Activated CD4-positive, alpha-beta T cell treated with anti-CD3 and anti-CD28 coated beads for 1 hour (primary cell): Measurements from ENCODE around the gene BCL2L14.
A peak's percentile ranks its signal among the peaks of the same experiment; 100 is the strongest.

Experiments used
- DNase-seq: peaks from one replicate; pipeline ENCODE4 v3.0.0-alpha.2; 2020

Gene BCL2L14

DNA sequence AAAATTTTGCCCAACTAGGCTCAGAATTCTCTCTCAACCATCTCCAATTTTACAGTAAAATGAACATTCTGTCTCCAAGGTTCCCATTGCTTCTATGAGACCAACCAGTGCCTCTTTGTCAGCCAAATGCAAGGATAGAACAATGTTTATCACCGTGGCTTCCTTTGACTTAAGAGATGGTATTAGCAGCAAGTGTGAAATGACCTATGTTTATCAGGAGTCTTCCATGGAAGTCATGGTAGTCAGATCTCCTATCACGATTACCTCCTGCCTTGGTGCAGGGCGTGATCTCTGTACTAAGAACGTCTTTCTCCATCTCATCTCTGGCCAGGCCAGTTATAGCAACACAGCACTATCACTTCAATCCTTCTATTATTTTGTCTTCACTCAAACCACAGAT, 6.1 kb upstream of the BCL2L14 start:
- DNase-seq = no peak

DNA sequence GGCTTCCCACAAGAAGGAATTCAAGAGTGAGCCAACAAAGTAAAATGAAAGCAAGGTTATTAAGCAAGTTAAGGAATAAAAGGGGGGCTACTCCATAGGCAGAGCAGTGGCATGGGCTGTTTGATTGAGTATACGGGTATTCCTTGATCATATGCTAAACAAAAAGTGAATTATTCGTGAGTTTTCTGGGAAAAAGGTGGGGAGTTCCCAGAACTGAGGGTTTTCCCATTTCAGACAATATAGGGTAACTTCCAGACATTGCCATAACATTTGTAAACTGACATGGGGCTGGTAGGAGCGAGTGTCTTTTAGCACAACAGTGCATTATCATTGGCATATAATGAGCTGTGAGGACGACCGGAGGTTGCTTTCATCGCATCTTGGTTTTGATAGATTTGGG, 2.0 kb upstream of the BCL2L14 start:
- DNase-seq = no peak

DNA sequence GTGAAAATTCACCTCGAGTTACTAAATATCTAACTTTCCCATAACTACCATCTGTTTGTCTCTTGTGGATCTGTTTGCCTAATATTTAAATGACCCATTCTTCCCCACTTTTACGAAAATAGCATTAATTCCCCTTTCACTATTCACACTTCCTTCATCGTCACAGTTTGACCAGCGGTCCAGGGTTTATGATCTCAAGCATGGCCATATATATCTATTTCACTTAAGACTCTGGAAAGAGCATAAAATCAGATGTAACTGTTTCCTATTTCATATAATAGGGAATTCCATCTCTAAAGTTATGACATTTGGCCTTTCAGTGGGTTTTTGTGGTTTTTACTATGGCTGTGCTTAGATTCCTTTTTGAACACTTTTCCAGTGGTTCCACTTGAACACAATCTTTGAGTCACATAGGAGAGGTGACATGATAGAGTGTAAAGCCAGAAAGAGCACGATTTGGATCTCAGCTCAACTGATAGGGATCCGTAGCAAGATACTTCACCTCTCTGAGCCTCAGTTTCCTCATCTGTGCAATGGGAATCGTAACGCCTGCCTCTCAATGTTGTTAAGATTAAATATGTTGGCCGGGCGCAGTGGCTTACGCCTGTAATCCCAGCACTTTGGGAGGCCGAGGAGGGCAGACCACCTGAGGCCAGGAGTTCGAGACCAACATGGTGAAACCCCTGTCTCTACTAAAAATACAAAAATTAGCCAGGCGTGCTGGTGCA, 754 bp upstream of the BCL2L14 start:
- DNase-seq = no peak

DNA sequence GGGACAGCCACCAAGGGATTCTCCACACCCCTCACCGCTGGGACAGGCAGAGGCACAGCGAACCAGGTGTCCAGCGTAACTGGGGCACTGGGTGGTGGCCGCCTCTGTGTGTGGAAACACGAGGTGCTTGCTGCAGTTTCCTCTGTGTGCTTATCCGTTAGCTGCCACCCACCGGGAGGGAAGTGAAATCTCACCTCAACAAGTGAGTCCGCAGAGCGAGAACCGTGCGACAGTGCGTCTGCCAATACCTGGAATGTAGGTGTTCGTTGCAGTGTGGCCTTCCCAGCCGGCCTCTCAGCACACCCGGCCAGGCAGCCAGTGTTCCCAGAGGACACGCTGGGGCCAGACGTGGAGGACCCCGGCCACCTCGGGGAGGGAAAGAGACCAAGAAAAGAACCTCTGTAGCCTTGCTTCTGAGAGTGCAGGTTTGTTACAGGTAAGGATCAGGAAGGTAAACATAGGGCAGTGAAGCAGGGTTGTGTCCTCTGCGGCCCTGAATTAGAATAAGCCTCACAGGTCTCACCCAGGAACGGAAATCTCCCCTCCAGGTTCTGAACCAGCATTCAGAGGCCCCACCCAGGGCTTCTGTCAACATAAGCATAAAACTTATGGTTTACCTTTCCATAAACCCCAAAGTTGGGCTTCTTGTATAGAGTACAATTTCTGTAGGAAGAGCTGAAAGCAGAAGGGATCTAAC, 1.5 kb downstream of the BCL2L14 start:
- peak; percentile 30 for DNase-seq

DNA sequence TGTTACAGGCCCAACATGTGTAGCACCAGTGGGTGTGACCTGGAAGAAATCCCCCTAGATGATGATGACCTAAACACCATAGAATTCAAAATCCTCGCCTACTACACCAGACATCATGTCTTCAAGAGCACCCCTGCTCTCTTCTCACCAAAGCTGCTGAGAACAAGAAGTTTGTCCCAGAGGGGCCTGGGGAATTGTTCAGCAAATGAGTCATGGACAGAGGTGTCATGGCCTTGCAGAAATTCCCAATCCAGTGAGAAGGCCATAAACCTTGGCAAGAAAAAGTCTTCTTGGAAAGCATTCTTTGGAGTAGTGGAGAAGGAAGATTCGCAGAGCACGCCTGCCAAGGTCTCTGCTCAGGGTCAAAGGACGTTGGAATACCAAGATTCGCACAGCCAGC, 8.6 kb downstream of the BCL2L14 start:
- no peak for DNase-seq

DNA sequence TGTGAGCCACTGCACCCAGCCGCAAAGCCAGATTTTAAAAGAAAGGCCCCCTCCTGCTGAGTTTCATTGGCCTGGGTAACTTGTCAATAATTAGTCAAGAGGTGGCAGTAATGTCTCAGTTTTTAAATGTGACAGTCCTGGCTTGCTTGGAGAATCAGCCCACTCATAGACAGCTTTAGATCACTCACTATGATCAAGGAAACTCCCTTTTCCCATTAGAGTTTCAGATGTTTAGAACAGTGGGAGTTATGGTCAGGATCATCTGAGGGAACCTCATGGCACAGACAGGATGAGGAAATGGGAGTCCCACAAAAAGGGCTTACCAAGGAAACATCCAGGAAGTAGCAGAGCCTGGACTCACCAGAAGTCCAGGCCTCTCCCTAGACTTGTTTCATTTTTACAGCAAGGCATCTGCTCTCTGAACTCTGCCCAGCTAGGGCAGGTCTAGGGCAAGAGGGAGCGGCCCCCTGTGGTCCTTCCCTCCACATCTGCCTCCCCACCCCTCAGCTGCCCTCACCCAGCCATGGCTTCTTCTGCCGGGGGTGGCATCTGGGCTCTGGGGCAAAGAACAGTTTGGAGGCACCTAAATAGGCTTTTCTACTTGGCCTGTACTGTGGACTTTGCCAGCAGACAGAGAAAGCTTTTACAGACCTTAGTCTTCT, 11.2 kb downstream of the BCL2L14 start:
- no peak for DNase-seq

DNA sequence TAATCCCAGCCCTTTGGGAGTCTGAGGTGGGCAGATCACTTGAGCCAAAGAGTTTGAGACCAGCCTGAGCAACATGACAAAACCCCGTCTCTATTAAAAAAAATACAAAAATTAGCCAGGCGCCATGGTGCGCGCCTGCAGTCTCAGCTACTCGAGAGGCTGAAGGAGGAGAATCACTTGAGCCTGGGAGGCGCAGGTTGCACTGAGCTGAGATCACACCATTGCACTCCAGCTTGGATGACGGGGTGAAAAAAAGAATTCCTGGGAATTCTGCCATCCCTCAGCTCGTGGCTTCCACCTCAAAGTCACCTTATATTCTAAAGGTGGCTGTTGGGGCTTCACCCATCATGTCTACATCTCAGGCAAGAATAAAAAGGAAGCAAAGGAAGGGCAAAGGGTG, 12.9 kb downstream of the BCL2L14 start:
- DNase-seq = no peak

DNA sequence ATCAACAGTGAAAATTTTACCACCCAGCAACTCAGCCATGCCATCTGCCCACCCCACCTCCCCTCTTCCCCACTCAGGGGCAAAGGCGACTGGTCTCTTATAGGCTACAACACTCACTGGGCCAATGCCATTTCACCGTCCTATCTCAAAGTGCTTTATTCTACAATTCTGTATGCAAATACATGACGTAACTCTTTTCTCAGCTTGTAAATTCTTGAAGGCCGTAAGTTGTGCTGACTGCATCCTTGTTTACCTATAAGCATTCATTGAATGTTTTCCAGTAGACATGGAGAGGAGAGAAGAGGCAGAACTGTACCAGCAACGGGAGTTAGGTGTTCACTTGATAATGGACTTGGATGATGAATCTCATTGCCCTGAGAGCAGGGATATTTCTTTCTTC, 15.6 kb downstream of the BCL2L14 start:
- no peak for DNase-seq

DNA sequence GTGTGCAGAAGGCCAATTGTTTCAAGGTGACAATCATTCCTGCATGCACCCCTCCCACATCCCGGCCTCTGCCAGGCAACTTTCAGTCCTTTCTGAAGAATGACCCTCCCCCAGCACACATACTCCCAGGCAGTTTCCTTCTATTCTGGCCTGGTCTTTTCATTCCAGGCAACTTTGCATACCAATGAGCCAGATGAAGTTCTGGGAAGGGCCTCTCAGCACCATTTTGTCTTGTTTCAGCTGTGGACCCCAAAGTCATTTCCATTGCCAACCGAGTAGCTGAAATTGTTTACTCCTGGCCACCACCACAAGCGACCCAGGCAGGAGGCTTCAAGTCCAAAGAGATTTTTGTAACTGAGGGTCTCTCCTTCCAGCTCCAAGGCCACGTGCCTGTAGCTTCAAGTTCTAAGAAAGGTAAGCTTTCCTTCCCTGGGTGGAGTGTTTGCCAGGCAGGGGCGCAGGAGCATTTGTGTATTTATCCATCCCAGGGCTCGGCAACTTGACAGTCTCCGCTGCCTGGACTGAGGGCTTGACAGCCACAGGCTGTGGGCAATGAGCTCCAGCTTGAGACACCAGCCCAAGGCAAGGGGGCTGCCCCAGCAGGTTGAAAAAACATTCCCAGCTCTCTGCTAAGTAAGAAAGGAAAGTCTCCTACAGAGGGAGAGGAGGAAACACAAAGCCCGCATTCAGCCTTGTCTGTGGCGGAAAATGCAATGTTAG, 16.4 kb downstream of the BCL2L14 start:
- no peak for DNase-seq

DNA sequence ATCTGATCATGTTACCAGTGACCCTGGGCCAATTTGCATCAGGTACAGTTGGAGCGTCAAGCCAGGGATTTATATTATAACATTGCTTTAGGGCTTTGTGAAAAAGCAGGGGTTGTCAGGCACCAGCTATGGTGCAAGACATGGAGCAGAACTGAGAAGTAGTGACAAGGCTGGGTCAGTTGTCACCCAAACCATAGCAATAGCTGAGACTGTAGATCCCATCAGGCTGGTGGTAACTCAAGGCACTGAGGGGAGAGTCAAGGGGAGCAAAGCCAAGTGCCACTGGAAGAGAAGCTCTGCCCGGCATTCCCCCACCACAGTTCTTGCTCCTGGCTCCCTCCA, 16.9 kb downstream of the BCL2L14 start:
- DNase-seq = no peak

DNA sequence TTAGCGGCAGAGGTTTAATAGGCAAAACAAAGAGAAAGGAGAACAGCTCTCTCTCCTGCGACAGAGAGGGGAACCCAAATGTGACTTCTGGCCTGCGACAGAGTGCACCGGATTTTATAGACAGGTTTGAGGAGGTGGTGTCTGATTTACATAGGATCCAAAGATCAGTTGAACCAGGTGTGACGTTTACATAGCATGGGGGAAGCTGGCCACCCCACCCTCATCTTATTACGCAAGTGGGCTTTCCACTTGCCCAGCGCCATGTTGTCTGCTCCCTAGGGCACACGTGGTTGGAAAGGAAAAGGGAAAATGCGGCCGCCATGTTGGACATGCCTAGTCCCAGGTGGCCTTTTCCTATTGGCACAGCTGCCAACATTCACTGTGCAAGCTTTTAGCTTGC, 17.4 kb downstream of the BCL2L14 start:
- DNase-seq = no peak

DNA sequence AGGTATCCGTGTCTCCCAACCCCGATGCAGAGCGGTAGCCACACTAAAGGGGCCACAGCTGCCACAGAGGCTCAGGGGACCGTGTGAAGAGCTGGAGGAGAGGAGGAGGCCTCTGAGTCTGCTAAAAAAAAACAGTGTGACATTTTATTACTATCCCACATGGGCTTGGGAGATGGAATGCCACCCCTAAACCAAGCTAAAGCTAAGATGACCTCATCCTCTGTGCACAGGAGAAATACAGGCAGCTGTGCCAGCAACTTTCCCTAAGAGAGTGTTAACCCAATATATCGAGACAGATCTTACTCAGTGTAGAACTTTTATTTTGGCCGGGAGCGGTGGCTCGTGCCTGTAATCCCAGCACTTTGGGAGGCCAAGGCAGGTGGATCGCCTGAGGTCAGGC, 18.0 kb downstream of the BCL2L14 start:
- no peak for DNase-seq

DNA sequence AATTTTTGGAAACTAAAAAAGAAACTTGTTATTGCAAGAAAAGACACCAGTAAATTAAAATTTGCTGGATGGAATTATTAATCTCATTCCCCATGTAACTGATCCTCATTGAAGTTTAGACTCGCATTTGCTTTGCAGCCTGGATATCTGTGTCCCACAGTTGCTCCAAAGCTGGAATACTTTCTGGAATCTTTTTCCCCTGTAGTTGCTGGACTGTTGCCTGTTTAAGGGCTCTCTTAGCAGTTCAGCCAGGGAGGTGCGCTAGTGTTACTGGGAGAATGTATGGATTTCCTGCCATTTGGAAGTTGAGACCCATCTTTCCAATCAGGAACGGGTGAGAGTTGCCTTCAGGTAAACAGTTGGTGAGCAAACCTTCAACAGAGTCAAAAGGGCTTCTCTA, 20.3 kb downstream of the BCL2L14 start:
- no peak for DNase-seq

DNA sequence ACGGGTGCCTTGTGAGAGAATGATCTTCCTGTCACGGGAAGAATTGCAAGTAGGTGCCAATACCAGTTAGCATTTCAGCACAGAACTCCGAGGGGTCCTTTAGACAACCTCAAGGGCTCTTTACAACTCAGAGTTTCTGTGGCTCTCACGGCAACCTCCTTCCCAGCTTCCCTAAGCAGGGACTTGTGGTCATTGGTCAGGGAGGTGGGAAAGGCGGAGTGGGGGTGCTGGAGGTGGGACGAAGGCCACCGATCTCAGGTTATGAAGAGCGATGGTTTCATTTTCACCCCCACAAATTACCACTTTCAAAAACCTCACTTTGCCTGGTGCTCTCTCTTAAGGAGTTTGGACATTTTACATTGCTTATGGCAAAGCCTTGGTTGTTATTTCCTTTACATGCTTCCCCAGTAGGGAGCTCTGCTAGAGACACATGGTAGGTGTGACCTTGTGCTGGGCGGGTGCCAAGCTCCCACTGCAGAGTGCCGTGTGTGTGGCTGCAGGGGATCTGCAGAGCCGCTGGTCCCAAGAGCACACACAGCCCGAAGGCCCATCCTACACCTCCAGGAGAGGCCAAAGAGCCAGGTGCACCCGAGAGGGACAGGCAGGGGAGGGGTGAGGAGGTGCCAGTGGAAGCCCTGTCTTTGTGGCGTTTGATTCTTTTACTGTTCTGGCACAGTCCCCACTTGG, 21.4 kb downstream of the BCL2L14 start:
- no peak for DNase-seq

DNA sequence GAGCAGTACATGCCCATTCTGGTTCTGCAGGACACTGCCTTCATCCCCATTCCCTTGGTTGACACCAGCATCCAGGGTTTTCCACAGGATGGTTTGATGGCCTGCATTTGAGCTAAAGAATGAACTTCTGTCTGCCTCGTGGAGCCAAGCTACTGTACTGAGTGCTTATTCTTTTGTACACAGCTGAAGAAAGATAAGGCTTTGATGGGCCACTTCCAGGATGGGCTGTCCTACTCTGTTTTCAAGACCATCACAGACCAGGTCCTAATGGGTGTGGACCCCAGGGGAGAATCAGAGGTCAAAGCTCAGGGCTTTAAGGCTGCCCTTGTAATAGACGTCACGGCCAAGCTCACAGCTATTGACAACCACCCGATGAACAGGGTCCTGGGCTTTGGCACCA, 23.7 kb downstream of the BCL2L14 start:
- DNase-seq = no peak

DNA sequence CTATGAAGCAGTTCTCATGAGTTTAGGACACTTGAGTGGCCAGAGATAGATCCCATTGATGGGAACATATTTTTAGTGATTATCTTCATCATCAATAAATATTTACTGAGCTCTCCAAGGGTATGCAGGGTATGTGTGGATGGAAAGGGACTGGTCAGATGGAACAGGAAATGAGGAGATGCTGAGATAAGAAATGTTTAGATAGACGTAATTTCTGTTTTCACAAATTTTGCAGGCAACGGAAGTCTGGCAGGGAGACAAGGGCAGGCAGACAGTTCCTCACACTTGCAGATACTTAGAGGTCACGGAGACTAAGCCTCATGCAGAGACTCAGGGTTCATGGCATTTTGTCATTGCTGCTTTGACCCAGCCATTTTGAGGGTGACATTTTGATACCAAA, 24.3 kb downstream of the BCL2L14 start:
- no peak for DNase-seq

DNA sequence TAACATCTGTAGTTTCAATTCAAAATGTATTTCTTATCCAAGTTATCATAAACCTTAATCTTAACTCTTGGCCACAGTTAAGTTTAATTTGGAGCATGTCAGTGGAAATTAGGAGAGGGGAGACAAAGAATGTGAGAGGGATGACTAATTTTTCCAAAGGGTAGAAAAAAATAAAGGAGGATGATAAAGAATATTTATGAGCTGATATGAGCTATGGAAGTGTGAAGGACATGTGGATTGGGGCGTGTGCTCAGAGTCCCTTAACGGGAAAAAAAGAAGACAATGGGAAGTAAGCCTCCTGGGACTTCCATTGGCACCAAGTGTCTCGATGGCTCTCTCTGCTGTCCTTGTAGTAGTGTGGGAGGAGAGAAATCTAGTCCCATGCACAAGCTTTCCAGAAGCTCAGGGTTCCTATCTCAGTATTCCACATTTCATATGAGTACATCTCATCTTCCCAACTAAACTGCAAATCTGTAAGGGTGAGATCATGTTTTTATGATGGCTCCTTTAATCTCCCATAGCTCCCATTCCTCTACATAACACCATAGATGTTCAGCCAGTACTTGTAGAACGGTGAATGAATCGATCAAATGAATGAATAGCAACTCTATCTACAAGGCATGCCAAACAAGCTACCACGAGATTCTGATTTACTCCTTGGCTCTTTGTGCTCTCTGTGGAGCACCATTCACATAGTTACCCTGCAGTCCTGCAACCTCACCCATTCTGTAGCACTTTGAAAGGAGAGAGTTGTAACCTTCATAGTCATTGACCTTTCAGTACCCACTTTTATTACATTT, 27.4 kb downstream of the BCL2L14 start:
- no peak for DNase-seq

DNA sequence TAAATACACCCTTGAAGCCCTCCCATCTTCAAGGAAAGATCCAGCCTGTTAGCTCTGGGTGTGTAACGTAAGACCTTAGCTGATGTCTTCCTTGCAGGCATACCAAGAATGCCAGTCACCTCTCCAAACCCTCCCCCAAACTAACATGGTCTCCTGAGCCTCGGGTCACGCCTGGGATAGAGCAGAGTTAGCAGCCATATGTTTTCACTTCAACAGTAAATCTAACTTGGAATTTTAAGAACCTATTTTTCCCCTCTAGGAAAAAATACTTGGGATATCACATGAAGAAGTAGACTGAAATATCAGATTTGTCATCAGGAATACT, 27.9 kb downstream of the BCL2L14 start:
- no peak for DNase-seq

DNA sequence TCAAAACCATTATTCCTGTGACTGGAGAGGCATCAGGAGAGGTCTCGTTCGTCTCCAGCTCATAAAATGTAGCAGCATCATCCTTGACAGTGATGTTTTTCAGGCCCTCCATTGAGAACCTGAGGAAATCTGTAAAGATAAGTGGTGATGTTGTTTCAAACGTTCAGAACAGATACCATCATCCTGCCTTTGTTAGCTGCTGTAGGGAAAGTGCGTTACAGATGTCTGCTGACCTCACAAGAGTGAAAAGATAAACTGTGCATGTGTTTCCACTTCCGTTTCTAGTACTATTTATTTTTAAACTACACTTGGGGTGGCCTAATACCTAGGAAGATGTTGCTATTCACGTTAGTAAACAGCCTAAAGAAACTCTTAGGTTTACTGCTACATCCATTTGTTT, 28.4 kb downstream of the BCL2L14 start:
- no peak for DNase-seq

DNA sequence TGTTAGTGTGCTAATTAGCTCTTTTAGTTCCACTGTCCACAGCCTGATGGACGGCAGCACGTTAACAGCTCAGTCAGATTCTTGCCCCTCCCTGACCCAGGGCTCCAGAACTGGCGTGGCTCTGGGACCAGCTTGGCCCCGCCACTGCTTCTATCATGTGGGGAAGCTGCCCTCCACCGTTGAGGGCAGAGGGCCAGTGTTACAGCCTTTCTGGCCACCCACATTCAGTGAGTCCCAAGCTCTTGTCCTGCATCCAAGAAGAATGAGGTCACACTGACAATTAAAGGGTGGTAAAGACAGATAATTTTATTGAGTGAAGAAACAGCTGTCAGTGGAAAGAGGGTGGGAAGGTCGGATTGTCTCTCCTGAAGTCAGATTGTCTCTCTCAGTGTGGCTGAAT, 36.9 kb downstream of the BCL2L14 start:
- no peak for DNase-seq

DNA sequence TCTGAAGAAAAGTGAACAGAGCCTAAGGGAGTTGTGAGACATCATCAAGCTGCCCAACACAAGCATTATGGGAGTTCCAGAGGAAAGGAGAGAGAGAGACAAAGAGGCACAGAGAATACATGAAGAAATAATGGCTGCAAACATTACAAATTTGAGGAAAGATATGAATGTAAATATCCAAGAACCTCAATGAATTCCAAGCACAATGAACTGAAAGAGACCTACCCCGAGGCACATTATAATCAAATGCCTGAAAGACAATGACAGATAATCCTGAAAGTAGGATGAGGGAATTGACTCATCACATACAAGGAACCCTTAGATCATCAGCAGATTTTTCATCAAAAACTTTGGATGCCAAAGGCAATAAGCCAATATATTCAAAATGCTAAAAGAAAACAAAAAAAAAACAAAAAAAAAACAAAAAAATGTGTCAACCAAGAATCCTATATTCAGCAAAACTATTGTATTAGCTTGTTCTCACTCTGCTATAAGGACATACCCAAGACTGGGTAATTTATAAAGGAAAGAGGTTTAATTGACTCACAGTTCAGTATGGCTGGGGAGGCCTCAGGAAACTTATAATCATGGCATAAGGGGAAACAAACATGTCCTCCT, 37.8 kb downstream of the BCL2L14 start:
- no peak for DNase-seq
